ENCODE measurements around the gene MAT2B. TPM values are rescaled to one million over a fixed set of nuclear protein-coding genes. Genes with fewer than 3 reads are reported as not detected.

MAT2B gene
- polyA plus RNA-seq, 1 of the 3 experiments (the other 2 are of a cell fraction) = 30.1 TPM

DNA sequence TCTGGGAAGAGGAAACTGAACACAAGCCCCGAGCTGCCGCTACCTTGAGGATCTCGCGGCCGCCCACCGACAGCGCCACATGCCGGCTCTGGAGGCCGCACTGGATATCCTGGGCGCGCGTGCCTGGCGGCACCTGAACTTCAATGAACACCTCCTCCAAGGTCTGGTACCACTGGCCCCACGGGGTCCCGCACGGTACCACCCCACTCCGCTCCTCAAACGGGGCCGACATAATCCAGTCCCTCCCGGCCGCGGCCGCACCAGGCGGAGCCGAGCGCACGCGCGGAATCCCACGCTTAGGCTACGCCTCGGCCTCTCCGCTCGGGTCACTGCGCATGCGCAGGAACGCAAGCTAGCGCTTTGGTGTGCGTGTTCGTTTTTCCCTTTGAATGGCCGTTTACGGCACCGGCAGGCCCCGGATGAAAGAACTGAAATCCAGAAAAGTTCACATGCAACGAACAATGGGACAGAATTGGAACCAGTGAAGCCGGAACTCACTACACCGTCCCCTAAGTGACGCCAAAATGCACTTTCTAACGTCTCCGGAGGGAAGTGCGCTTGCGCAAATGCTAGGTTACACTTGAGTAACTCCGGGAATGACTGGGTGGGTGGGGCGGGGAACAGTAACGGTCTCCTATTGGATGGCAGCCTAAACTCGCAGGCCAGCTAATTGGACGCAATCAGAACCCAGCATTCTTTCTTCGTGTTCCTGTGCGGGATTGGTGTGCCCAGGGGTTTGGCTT, 45.4 kb upstream of the MAT2B start, which contains the start of gene NUDCD2:
NUDCD2 (minus strand) TSS at position 284 of the 743 bp plus-strand sequence; CDS start at position 232, 52 bp downstream.
- peaks cover 41% of the 10 kb centered on the region for H3F3A ChIP-seq (replicated peaks; ENCODE audit: insufficient read depth)
- no peaks in the 10 kb centered on the region for H3K27me3 ChIP-seq (ENCODE audit: insufficient read depth)
- peak within 1 kb of the TSS; percentile 83 to 90 for H3K4me3 ChIP-seq (ENCODE audit: low read depth in 2 of 2, low read length in 1 of 2)
- peaks cover 12% of the 10 kb centered on the region in 2 experiments; a peak in 3 of 4 replicates for H3K4me1 ChIP-seq (ENCODE audit: control insufficient read depth in 1 of 2, insufficient read depth in 2 of 2, low read depth in 1 of 2, low read length in 1 of 2)
- no peaks in the 10 kb centered on the region for H3K9me2 ChIP-seq
- TF ChIP-seq FOXM1 (IDR thresholded peaks at IDR 0.05; ENCODE audit: low read depth) = peak; percentile 27; the same call in 1 of the 2 replicates
- TF ChIP-seq RXRA (IDR thresholded peaks at IDR 0.05; ENCODE audit: borderline replicate concordance, low read depth) = no peak
- TF ChIP-seq, protein P1, sequence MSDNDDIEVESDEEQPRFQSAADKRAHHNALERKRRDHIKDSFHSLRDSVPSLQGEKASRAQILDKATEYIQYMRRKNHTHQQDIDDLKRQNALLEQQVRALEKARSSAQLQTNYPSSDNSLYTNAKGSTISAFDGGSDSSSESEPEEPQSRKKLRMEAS (IDR thresholded peaks at IDR 0.05; ENCODE audit: low read depth) = peak; percentile 86
- TF ChIP-seq MXI1 (IDR thresholded peaks at IDR 0.05; ENCODE audit: low read depth, low read length) = peak; percentile 84
- peak; percentile 53 for TF ChIP-seq TAF1 (IDR thresholded peaks at IDR 0.05; ENCODE audit: borderline replicate concordance, low read depth, low read length)
- TF ChIP-seq, protein P2, sequence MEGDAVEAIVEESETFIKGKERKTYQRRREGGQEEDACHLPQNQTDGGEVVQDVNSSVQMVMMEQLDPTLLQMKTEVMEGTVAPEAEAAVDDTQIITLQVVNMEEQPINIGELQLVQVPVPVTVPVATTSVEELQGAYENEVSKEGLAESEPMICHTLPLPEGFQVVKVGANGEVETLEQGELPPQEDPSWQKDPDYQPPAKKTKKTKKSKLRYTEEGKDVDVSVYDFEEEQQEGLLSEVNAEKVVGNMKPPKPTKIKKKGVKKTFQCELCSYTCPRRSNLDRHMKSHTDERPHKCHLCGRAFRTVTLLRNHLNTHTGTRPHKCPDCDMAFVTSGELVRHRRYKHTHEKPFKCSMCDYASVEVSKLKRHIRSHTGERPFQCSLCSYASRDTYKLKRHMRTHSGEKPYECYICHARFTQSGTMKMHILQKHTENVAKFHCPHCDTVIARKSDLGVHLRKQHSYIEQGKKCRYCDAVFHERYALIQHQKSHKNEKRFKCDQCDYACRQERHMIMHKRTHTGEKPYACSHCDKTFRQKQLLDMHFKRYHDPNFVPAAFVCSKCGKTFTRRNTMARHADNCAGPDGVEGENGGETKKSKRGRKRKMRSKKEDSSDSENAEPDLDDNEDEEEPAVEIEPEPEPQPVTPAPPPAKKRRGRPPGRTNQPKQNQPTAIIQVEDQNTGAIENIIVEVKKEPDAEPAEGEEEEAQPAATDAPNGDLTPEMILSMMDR (IDR thresholded peaks at IDR 0.05) = peak; percentile 46
- peak; percentile 60 for TF ChIP-seq CHD2 (IDR thresholded peaks at IDR 0.05; ENCODE audit: low read length, partially characterized antibody)
- peak; percentile 96 for TF ChIP-seq NRF1 (IDR thresholded peaks at IDR 0.05; ENCODE audit: low read depth, low read length)
- no peak; the same call in 1 of the 2 replicates for TF ChIP-seq RAD21 (IDR thresholded peaks at IDR 0.05; ENCODE audit: low read length)
- TF ChIP-seq POLR2AphosphoS5 (IDR thresholded peaks at IDR 0.05; ENCODE audit: low read depth, low read length) = peak; percentile 93
- H3K4me2 ChIP-seq = peak within 1 kb of the TSS; percentile 96
- H2AFZ ChIP-seq (ENCODE audit: low read depth) = peak within 1 kb of the TSS; percentile 87
- ChIA-PET POLR2A (interaction anchor here (0.6 to 2.7 kb wide), 9 partner anchors 9 to 1139 kb away, joined by 3 to 25 read pairs (median 4); partner anchors contain the start of genes CCNG1 and MAT2B), CTCF (interaction anchor here (0.5 to 2.6 kb wide), 4 partner anchors 12 to 102 kb away, joined by 3 to 7 read pairs (median 6); no protein-coding TSS in a partner anchor)
- DNase-seq = peak; percentile 88
- no peaks in the 10 kb centered on the region for H4K20me1 ChIP-seq (ENCODE audit: insufficient read depth)
- peaks cover 57% of the 10 kb centered on the region for H3K79me2 ChIP-seq (ENCODE audit: insufficient read depth)
- H3K36me3 ChIP-seq (replicated peaks in 1 of 2; ENCODE audit: control insufficient read depth in 1 of 2, insufficient read depth in 2 of 2, low read length in 1 of 2) = peaks cover 9 to 17% of the 10 kb centered on the region in 2 experiments
- no peaks in the 10 kb centered on the region for H3K9me3 ChIP-seq
- WGBS (ENCODE audit: low lambda C conversion rate) = 1% methylated on average over 33 of the region's 59 CpGs
- H3K9ac ChIP-seq = peak within 1 kb of the TSS; percentile 90
- peak within 1 kb of the TSS; percentile 98 to 99 for H3K27ac ChIP-seq (ENCODE audit: low read depth in 2 of 2, low read length in 1 of 2)

DNA sequence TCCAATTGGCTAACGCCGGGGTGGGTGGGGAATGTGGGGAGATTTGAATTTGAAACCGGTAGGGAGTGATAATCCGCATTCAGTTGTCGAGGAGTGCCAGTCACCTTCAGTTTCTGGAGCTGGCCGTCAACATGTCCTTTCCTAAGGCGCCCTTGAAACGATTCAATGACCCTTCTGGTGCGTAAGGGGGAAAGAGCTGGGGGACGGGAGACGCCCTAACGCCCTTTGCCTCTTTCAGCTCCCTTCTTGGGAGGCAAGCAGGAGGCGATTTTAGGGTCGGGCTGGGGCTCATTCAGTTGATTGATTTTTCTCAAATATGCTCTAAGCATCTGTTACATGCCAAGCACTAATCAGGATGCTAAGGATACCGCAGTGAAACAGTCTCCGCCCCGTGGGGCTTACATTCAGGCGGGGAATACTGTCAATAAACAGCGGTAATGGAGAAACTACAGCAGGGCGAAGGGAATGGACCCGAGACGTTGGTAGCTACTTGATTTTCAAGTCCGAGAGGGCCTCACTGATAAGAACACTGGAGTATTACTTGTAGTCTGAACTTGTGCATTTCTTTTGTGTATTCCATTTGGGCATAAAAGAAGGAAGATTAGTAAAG, 44.8 kb upstream of the MAT2B start, which contains the start of gene HMMR:
HMMR (plus strand) TSS at position 71 of the 610 bp plus-strand sequence; CDS start at position 132, 61 bp downstream.
- Histone ChIP-seq H2AFZ (ENCODE audit: low read depth) (peak within 1 kb of the TSS; percentile 87), H3K4me3 (ENCODE audit: low read depth in 2 of 2, low read length in 1 of 2) (peak within 1 kb of the TSS; percentile 83 to 90), H3K9ac (peak within 1 kb of the TSS; percentile 90), H3K36me3 (replicated peaks in 1 of 2; ENCODE audit: control insufficient read depth in 1 of 2, insufficient read depth in 2 of 2, low read length in 1 of 2) (peaks cover 6 to 14% of the 10 kb centered on the region in 2 experiments), H4K20me1 (ENCODE audit: insufficient read depth) (no peaks in the 10 kb centered on the region), H3K27ac (ENCODE audit: low read depth in 2 of 2, low read length in 1 of 2) (peak within 1 kb of the TSS; percentile 98 to 99), H3K27me3 (ENCODE audit: insufficient read depth) (no peaks in the 10 kb centered on the region), H3K4me1 (ENCODE audit: control insufficient read depth in 1 of 2, insufficient read depth in 2 of 2, low read depth in 1 of 2, low read length in 1 of 2) (peaks cover 12% of the 10 kb centered on the region in 2 experiments; a peak in 3 of 4 replicates), H3F3A (replicated peaks; ENCODE audit: insufficient read depth) (peaks cover 39% of the 10 kb centered on the region), H3K4me2 (peak within 1 kb of the TSS; percentile 96), H3K9me3 (no peaks in the 10 kb centered on the region), H3K79me2 (ENCODE audit: insufficient read depth) (peaks cover 63% of the 10 kb centered on the region), H3K9me2 (no peaks in the 10 kb centered on the region)
- WGBS (ENCODE audit: low lambda C conversion rate) = 1% methylated on average over 21 of the region's 23 CpGs
- peak; percentile 16 for DNase-seq
- TF ChIP-seq MXI1 (IDR thresholded peaks at IDR 0.05; ENCODE audit: low read depth, low read length) = peak; percentile 55; the same call in 1 of the 2 replicates
- TF ChIP-seq, protein P2 (IDR thresholded peaks at IDR 0.05) = no peak
- peak; percentile 87 for TF ChIP-seq SIN3A (IDR thresholded peaks at IDR 0.05; ENCODE audit: borderline replicate concordance, low read depth, low read length)
- no peak for TF ChIP-seq CHD2 (IDR thresholded peaks at IDR 0.05; ENCODE audit: low read length, partially characterized antibody)
- peak; percentile 62; the same call in 1 of the 2 replicates for TF ChIP-seq TAF1 (IDR thresholded peaks at IDR 0.05; ENCODE audit: borderline replicate concordance, low read depth, low read length)
- no peak; the same call in 1 of the 2 replicates for TF ChIP-seq YY1 (IDR thresholded peaks at IDR 0.05; ENCODE audit: low read depth)
- TF ChIP-seq FOXM1 (IDR thresholded peaks at IDR 0.05; ENCODE audit: low read depth) = peak; percentile 64; the same call in 1 of the 2 replicates
- TF ChIP-seq POLR2AphosphoS5 (IDR thresholded peaks at IDR 0.05; ENCODE audit: low read depth, low read length) = peak; percentile 8; the same call in 1 of the 2 replicates
- TF ChIP-seq, protein P3, sequence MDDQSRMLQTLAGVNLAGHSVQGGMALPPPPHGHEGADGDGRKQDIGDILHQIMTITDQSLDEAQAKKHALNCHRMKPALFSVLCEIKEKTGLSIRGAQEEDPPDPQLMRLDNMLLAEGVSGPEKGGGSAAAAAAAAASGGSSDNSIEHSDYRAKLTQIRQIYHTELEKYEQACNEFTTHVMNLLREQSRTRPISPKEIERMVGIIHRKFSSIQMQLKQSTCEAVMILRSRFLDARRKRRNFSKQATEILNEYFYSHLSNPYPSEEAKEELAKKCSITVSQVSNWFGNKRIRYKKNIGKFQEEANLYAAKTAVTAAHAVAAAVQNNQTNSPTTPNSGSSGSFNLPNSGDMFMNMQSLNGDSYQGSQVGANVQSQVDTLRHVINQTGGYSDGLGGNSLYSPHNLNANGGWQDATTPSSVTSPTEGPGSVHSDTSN (IDR thresholded peaks at IDR 0.05) = peak; percentile 35; the same call in 1 of the 2 replicates
- ChIA-PET CTCF (interaction anchor here (1.3 to 1.5 kb wide), 3 partner anchors 13 to 23 kb away, joined by 4 to 7 read pairs (median 5); no protein-coding TSS in a partner anchor), POLR2A (interaction anchor here (0.7 to 2.7 kb wide), 9 partner anchors 8 to 98 kb away, joined by 3 to 25 read pairs (median 4); partner anchors contain the start of genes CCNG1 and MAT2B)

All from SK-N-SH (cell line).